ENCODE data around the gene CRB2. TPM values are rescaled to one million over a fixed set of nuclear protein-coding genes. Genes with fewer than 3 reads are reported as not detected.

The CRB2 gene
- total RNA-seq, 4 donors from 2014 or later = 0.11 TPM; not detected in 3

DNA sequence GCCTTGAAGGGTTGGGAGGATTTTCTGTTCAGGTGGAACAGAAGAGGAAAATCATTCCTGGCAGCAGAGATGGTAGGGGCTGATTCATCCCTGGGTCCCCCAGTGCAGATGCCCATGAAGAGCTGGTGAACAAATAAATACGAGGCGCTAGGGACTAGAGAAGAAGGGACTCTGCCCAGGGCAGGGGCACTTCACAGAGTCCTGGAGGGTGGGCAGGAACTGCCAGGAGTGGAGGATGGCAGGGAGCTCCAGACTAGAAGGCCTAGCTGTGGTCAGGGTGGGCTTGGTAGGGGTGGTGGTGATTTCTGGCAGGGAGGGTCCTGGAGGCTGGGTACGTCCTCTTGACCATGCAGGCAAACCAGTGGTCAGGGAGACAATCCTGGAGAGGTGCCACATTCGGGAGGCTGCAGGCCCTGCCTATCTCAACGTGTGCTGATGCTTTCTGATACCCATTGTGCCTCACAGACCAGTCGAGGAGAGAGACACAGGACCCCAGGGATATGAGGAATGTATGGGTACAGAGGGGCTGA, 69.9 kb downstream of the CRB2 start:
- DNase-seq = no peak
- TF ChIP-seq POLR2A (IDR thresholded peaks at IDR 0.05) (no peak), CTCF (IDR thresholded peaks at IDR 0.05) (no peak)
- Histone ChIP-seq H3K9me3 (no peaks in the 10 kb centered on the region), H3K4me1 (peaks cover 5 to 24% of the 10 kb centered on the region in 2 donors), H3K27ac (peak overlapping the region; percentile 47 to 82 (median 70)), H3K27me3 (no peaks in the 10 kb centered on the region), H3K36me3 (no peaks in the 10 kb centered on the region), H3K4me3 (replicated peaks in 1 of 3) (no peak overlapping the region)
- 79 to 86% methylated on average over 5 to 6 of the region's 6 CpGs for WGBS, 2 donors
- intact Hi-C loops (cut with DNase I) = no loop called here

DNA sequence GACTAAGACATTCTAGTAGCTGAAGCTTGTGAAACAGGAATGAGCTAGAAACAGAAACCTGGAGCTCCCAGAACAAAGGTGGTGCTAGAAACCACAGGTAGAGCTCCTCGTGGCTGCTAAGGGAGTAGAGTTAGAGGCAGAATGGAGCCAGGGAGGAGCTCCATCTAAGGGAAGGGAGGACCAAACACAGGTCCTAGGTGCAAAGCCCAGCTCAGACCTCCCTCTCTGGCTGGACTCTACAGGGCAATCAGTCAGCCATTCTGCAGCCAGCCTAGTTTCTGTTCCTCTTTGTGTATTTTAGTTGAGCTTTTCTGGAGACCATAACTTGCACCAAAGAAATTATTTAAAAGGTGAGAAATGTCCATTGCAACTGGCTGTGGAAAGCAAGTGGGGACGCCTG, 70.4 kb downstream of the CRB2 start:
- Histone ChIP-seq H3K4me3 (replicated peaks in 1 of 3) (no peak overlapping the region), H3K4me1 (peaks cover 5 to 24% of the 10 kb centered on the region in 2 donors), H3K27me3 (no peaks in the 10 kb centered on the region), H3K27ac (peak overlapping the region in 2 of 3 donors; percentile 47 to 70), H3K36me3 (no peaks in the 10 kb centered on the region), H3K9me3 (no peaks in the 10 kb centered on the region)
- WGBS, 2 donors = 79% methylated on average over 2 of the region's 2 CpGs
- intact Hi-C loops (cut with DNase I) = no loop called here
- TF ChIP-seq CTCF (IDR thresholded peaks at IDR 0.05) = no peak
- TF ChIP-seq POLR2A (IDR thresholded peaks at IDR 0.05) = no peak
- no peak for DNase-seq

MicroRNAs within 50 kb of the gene (microRNA counts, 767-probe panel; counts per million panel counts)
- 2,127 to 3,152 counts per million in 2 donors for microRNA hsa-miR-601

Small RNAs within 50 kb of the gene (microRNA-seq; reads per million reads assigned to microRNA genes)
- gene MIR601 = not detected

Small RNAs within 50 kb of the gene (small RNA-seq; reads per million reads assigned to genes)
- not detected for gene MIR601

Other genes starting within 250 kb of the CRB2 start
- 10 to 100 TPM; 29.3 to 52.2 (median 43.9) TPM for gene STRBP, start 87.6 kb upstream of the CRB2 start, total RNA-seq